CD4-positive, alpha-beta T cell treated with Interleukin-17A for 4 hours (primary cell): ENCODE results near the gene GOLGA6D.
"Not testable (repeated sequence)": the region's sequence is repeated elsewhere in the genome, so short reads cannot be mapped to it uniquely, and the experiment has no call there.

Experiments used
- DNase-seq: peaks from one replicate; pipeline ENCODE4 v3.0.0-alpha.2; 2020; ENCODE audit warnings: mixed read lengths

Gene GOLGA6D

GRCh38 chr15:75333654-75334419 is 51.2 kb downstream of the GOLGA6D start:
- DNase-seq, result not testable (repeated sequence)

GRCh38 chr15:75335313-75335704 is 52.7 kb downstream of the GOLGA6D start:
- no peak for DNase-seq

- DNase-seq, result peak; percentile 79
Observed at GRCh38 chr15:75335705-75336355, 53.2 kb downstream of the GOLGA6D start, which contains the start of gene COMMD4. TSS of gene COMMD4 (plus strand) at chr15:75336063. CDS start at chr15:75336090, 27 bp downstream.

- DNase-seq, result no peak
Observed at GRCh38 chr15:75338661-75339240, 56.1 kb downstream of the GOLGA6D start.

GRCh38 chr15:75339531-75340240 is 57.1 kb downstream of the GOLGA6D start:
- no peak for DNase-seq

GRCh38 chr15:75342221-75342620 is 59.6 kb downstream of the GOLGA6D start:
- no peak for DNase-seq

GRCh38 chr15:75343953-75344352 is 61.3 kb downstream of the GOLGA6D start:
- DNase-seq, result not testable (repeated sequence)
